GM19025 (cell line): ENCODE results near the gene TDP1.

Source experiments
- ATAC-seq: cut with Tn5 transposase; IDR thresholded peaks from one replicate; pipeline ENCODE4 v1.9.1; 2021; ENCODE audit warnings: mild to moderate bottlenecking, low read depth, moderate library complexity; ENCODE audit not compliant: unreplicated experiment

Gene TDP1

DNA sequence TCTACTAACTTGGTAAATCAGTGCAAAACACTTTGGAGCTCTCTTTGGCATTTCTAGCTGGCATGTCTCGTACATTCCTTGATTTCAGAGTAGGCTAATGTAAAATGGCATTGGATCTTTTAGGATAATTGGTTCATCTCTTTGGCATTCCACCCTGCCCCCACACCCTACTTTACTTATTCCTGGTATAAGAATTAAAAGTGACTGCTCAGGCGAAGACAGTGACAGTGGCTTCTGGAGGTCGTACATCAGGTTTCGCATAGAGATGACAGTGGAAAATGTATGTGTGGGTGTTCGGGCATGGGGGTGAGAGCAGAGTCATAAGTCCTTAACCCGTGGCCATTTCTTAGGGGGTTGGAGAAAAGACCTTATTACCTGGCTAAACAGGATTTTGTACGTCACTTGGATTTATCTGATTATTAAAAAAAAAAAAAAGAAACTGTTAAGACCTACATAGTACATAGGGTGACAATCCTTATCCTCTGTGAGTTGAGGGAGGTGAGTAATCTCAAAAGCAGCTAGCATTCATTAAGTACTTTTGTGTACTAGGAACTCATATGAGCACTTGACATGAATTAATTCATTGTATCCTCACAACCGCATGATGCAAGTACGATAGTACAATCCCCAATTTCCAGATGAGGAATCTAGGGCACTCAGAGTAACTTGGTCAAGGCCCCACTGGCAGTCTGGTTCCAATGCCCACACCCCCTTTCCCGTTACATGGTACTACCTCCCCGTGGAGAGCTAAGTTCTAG is 83.7 kb downstream of the TDP1 start:
- no peak for ATAC-seq

DNA sequence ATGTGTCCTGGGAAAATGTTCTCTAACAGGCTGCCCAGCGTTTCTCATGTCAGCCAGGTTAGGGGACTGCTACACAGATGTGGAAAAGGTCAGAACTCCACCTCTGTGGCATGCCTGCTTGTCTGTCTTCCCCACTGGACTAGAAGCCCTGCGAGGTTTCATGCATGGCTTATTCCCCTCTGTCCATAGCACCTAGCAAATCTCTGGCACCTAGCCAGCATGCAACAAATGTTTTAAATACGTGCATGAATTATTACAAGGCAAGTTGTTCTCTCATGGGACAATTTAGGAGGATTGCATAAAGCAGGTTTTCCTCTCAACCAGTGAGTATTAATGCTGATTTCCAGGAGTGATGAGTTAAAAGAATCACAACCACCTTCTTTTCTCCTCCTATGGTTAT is 84.7 kb downstream of the TDP1 start:
- ATAC-seq = no peak

- ATAC-seq = no peak
Measured at GRCh38 chr14:90042496-90043252, 86.9 kb downstream of the TDP1 start.

GRCh38 chr14:90045616-90046015 is 89.9 kb downstream of the TDP1 start:
- ATAC-seq = no peak

- ATAC-seq = no peak
Measured at GRCh38 chr14:90049390-90049789, 93.7 kb downstream of the TDP1 start.

GRCh38 chr14:90050271-90050670 is 94.5 kb downstream of the TDP1 start:
- no peak for ATAC-seq

DNA sequence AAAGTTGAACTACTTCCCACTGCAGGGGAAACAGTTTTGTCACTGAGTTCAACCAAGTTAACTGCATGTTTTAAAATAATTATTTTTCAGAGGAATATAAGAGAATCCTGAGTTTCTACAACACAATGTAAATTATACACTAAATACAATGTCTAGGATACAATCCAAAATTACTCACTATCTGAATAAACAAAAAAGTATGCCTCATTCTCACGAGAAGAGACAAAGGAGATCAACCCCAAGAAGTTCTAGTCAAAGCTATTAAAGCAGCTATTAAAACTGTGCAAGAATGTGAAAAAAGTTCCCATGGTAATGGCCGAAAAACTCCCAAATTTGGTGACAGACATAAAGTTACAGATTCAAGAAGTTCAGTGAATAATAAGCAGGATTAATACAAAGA is 97.3 kb downstream of the TDP1 start:
- ATAC-seq = no peak

DNA sequence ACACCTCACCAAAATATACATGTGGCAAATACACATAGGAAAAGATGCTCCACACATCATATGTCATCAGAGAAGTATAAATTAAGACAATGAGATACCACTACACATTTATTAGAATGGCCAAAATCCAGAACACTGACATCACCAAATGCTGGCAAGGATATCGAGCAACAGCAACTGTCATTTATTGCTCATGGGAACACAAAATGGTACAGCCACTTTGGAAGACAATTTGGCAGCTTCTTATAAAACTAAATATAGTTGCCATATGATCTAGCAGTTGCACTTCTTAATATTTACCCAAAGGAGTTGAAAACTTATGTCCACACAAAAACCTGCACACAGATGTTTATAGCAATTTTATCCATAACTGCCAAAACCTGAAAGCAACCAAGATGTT is 99.1 kb downstream of the TDP1 start:
- no peak for ATAC-seq

DNA sequence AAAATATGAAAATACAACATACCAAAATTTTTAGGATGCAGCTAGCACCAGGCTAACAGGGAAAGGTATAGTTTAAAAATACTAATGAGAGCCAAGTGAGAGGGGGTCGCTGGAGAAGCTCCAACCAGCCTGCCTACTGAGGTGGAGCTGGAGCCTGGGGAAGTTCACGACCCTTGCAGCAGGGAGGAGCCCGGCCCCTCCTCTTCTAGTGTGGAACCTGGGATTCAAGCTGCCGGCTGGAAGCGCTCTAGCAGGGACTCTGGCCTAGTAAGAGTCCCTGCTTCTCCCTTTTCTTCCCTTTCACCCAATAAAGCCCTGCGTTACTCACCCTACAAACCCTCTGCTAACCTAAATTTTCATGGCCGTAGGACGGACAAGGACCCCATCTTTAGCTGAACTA is 101.1 kb downstream of the TDP1 start:
- no peak for ATAC-seq

- ATAC-seq = no peak
Measured at GRCh38 chr14:90058876-90059458, 103.2 kb downstream of the TDP1 start.

GRCh38 chr14:90060312-90060964 is 104.7 kb downstream of the TDP1 start:
- no peak for ATAC-seq

GRCh38 chr14:90060965-90061684 is 105.4 kb downstream of the TDP1 start:
- no peak for ATAC-seq

GRCh38 chr14:90061685-90062126 is 106.0 kb downstream of the TDP1 start, which contains the start of gene KCNK13:
TSS of gene KCNK13 (plus strand) at chr14:90061994. CDS start at chr14:90062206, 212 bp downstream.
- ATAC-seq = no peak

DNA sequence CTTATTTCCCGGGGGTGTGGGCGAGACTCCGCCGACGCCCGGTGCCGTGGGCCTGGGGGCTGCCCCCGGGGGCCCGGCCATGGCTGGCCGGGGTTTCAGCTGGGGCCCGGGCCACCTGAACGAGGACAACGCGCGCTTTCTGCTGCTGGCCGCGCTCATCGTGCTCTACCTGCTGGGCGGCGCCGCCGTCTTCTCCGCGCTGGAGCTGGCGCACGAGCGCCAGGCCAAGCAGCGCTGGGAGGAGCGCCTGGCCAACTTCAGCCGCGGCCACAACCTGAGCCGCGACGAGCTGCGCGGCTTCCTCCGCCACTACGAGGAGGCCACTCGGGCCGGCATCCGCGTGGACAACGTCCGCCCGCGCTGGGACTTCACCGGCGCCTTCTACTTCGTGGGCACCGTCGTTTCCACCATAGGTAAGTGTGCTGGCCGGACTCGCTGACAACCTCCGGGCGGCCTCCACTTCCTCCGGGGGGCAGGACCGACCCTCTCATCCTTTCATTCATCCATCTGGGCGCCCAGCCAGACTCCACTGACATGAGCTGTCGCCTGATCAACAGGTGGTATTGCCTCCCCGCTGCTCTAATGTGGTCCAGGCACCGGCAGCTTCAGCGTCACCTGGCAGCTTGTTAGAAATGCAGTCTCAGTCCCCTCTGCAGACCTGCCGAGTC is 106.5 kb downstream of the TDP1 start:
- ATAC-seq = no peak

DNA sequence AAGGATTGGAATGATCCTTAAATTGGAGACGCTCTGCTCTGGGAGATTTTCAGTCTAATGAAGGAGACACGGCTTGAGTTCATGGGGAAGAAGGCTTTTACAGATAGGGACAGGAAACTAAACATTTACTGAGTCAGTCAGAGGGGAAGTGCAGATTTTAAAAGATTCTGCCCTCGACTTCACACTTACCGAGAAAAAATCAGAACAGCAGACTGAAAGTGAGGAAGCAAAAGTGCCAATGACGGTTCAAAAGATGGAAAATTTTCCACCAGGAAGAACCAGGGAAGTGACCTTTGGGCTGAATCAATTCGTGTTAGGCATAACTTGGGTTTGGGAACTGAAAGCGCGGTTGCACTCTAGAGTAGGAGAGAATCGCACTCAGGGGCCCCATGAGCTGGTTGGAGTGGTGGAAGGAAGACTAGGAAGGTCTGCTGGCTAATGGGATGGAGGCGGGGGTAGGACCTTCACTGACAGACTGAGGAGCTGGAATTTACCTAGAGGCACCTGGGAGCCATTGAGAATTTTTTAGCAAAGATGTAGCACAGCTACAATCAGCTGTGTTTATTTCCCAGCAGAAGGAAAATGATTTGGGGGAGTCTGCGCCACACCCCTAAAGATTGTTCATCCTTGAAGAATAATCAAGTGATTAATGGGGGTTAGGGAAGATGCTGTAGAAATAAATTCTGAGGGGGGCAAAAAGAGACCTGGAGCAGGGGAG is 107.3 kb downstream of the TDP1 start:
- no peak for ATAC-seq

- no peak for ATAC-seq
Measured at GRCh38 chr14:90072350-90072749, 116.6 kb downstream of the TDP1 start.

- no peak for ATAC-seq
Measured at GRCh38 chr14:90079576-90079975, 123.8 kb downstream of the TDP1 start.

DNA sequence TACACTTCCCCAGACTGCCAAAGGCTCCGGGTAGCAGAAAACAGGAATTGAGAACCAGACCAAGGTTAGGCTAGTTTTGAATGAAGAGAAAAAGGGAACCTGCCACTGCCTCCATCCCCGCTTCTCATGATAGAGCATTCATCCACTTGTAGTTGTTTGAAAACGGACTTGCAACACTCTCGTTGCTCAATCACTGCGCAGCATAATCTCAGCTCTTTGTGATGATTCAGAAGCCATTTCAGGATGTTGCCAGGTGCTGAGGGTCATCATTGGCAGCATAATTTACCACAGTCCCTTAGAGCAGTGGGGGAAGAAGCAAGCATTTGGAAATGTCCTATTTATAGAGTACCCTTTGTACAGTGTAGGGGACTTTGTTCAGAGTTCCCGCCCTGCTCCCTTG is 131.7 kb downstream of the TDP1 start:
- ATAC-seq = no peak

GRCh38 chr14:90088176-90088575 is 132.4 kb downstream of the TDP1 start:
- ATAC-seq = no peak
